Thyroid gland (tissue), 4 donors: Measurements from ENCODE around the gene REPIN1. TPM values are rescaled to one million over a fixed set of nuclear protein-coding genes. Genes with fewer than 3 reads are reported as not detected.

Experiments
- DNase-seq, 2 donors: peaks; one replicate each; pipeline ENCODE4 v3.0.0-alpha.2; 2019
- H3K27ac ChIP-seq, 3 donors: fragments of 200-600 bp; sonication (generic); 1 replicate in 2 of 3; 2 replicates in 1 of 3; pipeline ENCODE4 v1.5.1; 2016 to 2019; ENCODE audit warnings: mild to moderate bottlenecking in 1 of 3, moderate library complexity in 1 of 3
- H3K27me3 ChIP-seq: fragments of 200-600 bp; sonication (generic); one replicate; pipeline ENCODE4 v1.5.1; 2019
- H3K36me3 ChIP-seq, 2 donors: fragments of 200-600 bp; sonication (generic); one replicate each; pipeline ENCODE4 v1.5.1; 2016 to 2019
- H3K4me1 ChIP-seq, 2 donors: fragments of 200-600 bp; sonication (generic); one replicate each; pipeline ENCODE4 v1.5.1; 2017 to 2019
- H3K4me3 ChIP-seq, 3 donors: fragments of 200-600 bp; sonication (generic); replicated peaks in 1 of 3; 1 replicate in 2 of 3; 2 replicates in 1 of 3; pipeline ENCODE4 v1.5.1; 2016; ENCODE audit warnings: mild to moderate bottlenecking in 1 of 3
- H3K9me3 ChIP-seq: fragments of 200-600 bp; sonication (generic); one replicate; pipeline ENCODE4 v1.5.1; 2017
- POLR2A ChIP-seq, 2 donors: fragments of 450-650 bp; IDR thresholded peaks; one replicate each; pipeline ENCODE4 v1.6.1; 2017; ENCODE audit warnings: antibody characterized with exemption in 2 of 2, mild to moderate bottlenecking in 2 of 2, moderate library complexity in 1 of 2
- WGBS, 2 donors: methylation state at CpG; one replicate each; pipeline ENCODE4 v1.1.5; 2017; 5-methylcytosine and 5-hydroxymethylcytosine counted together
- intact Hi-C: fragments of 100-400 bp; cut with DNase I; formaldehyde crosslinking; loops from one replicate; pipeline ENCODE4 v1.15.1; 2023
- total RNA-seq, 4 donors: library from RNA; depleted of rRNA; stranded (reverse); fragments of >200 nt; gene quantifications; one replicate each; pipeline ENCODE4 v1.2.3, GENCODE V29; 2016
- TF ChIP-seq, protein P1 (sequence below), 6 experiments: fragments of 200-600 bp in 3 of 6; fragments of 450-650 bp in 3 of 6; sonication (generic) in 3 of 6; IDR thresholded peaks; one replicate each; pipeline ENCODE4 v1.5.1; 2016 to 2019; ENCODE audit warnings: antibody characterized with exemption in 6 of 6, mild to moderate bottlenecking in 2 of 6, inconsistent platforms in 1 of 6, moderate library complexity in 1 of 6

REPIN1 gene
- total RNA-seq, 4 donors from 2014 or later: 71.9 to 144 (median 123) TPM

DNA sequence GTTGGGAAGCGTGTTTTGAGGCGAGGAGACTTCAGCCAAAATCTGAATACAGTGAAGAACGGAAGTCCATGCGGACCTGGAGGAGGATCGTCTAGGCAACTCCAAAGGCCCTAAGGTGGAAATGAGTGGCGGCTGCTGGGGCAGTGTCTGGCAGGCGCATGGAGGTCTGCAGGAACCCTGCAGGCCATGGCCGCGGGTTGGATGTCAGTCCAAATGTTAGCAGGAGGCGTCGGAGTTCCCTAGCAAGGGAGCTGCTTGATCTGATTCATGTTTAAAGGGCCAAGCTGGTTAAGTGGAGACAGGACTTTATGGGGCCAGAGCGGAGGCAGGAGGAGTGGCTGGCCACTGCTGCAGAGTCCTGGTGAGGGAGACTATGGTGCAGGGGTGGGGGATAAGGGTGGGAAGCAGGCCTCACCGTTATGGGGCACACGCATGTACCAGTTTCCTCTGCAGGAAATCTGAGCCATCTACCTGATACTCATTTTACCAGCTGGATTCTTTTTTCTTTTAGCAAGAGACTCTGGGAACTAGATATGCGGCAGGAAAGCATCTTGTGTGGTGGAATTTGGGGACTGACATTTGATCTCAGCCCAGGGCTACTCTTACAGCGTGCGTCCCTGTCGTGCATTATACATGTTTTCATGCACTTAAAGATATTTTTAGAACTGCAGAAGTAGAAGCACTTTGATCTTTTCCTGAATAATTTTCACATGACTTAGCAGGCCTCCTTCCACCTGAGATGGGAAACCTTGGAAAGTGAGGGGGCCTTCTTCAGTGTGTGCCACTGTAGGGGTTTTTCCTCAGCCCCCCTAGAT, 6.6 kb upstream of the REPIN1 start:
- Histone ChIP-seq H3K4me3 (no peak overlapping the region), H3K27me3 (no peaks in the 10 kb centered on the region), H3K4me1 (no peaks in the 10 kb centered on the region), H3K27ac (no peak overlapping the region), H3K36me3 (no peaks in the 10 kb centered on the region), H3K9me3 (no peaks in the 10 kb centered on the region)
- intact Hi-C loops: no loop called here
- TF ChIP-seq, protein P1, sequence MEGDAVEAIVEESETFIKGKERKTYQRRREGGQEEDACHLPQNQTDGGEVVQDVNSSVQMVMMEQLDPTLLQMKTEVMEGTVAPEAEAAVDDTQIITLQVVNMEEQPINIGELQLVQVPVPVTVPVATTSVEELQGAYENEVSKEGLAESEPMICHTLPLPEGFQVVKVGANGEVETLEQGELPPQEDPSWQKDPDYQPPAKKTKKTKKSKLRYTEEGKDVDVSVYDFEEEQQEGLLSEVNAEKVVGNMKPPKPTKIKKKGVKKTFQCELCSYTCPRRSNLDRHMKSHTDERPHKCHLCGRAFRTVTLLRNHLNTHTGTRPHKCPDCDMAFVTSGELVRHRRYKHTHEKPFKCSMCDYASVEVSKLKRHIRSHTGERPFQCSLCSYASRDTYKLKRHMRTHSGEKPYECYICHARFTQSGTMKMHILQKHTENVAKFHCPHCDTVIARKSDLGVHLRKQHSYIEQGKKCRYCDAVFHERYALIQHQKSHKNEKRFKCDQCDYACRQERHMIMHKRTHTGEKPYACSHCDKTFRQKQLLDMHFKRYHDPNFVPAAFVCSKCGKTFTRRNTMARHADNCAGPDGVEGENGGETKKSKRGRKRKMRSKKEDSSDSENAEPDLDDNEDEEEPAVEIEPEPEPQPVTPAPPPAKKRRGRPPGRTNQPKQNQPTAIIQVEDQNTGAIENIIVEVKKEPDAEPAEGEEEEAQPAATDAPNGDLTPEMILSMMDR (IDR thresholded peaks at IDR 0.05): no peak
- TF ChIP-seq POLR2A (IDR thresholded peaks at IDR 0.05): no peak
- 79 to 81% methylated on average over 18 of the region's 18 CpGs for WGBS, 2 donors
- DNase-seq: no peak

DNA sequence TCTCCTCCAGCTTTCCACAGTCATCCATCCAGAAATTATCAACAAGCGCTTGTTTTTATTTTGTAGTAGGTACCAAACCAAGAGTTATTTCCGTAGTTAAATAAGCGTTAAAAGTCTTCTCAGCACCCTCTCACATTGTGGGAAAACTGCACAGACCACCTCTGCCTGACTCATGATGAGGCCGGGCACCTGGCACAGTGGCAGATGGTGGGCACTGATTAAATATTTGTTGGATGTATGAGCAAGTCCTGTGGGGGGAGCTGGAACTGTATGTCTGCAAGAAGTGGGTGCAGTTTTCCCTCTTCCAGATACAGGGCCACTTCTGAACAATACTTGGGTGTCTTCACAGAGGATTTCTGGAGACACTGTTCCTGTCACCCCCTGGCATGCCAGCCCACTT, 5.3 kb upstream of the REPIN1 start:
- H3K27me3 ChIP-seq: no peaks in the 10 kb centered on the region
- TF ChIP-seq, protein P1 (IDR thresholded peaks at IDR 0.05): no peak
- no peak for TF ChIP-seq POLR2A (IDR thresholded peaks at IDR 0.05)
- no peaks in the 10 kb centered on the region for H3K9me3 ChIP-seq
- 90 to 96% methylated on average over 4 of the region's 4 CpGs for WGBS, 2 donors
- no peak overlapping the region for H3K27ac ChIP-seq
- intact Hi-C loops: no loop called here
- peaks cover 0 to 8% of the 10 kb centered on the region in 2 donors for H3K4me1 ChIP-seq
- no peak overlapping the region for H3K4me3 ChIP-seq
- H3K36me3 ChIP-seq: no peaks in the 10 kb centered on the region
- no peak for DNase-seq

DNA sequence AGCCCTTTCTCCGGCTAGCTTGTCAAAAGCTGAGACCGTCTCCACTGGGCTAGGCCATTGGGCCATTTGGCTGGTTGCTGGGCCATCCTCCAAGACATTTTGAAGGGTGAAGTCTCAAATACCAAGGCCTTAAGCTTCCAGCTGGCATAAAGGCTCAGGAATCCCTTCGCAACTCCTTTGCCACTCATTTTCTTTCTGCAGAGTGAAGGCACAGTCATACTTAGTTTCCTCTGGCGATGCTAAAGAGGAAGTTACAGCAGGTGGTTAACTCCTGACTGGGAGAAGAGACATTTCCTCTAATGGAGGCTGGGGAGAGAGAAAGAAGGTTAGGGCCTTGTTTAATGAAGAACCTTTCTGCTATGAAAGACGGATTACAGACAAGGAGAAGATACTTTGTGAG, 4.8 kb upstream of the REPIN1 start:
- DNase-seq: no peak

DNA sequence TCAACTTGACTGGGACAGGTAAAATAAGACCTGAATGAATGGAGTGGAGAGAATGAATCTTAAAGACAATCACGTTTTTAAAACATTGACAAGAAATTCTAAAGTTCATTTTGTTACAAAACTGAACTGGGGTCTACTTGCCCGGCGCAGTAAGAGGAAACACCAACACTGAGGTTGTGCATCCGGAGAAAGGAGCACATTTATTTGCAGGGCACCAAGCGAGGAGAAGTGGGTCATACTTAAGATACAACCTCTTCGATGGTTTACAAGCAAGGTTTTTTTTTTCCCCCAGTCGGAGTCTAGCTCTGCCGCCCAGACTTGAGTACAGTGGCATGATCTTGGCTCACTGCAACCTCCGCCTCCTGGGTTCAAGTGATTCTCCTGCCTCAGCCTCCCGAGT, 3.4 kb upstream of the REPIN1 start:
- peaks cover 8 to 16% of the 10 kb centered on the region in 2 donors for H3K4me1 ChIP-seq
- intact Hi-C loops: no loop called here
- no peak overlapping the region for H3K4me3 ChIP-seq
- no peaks in the 10 kb centered on the region for H3K9me3 ChIP-seq
- no peaks in the 10 kb centered on the region for H3K36me3 ChIP-seq
- H3K27me3 ChIP-seq: no peaks in the 10 kb centered on the region
- no peak for DNase-seq
- no peak overlapping the region for H3K27ac ChIP-seq
- WGBS, 2 donors: 57 to 76% methylated on average over 10 of the region's 10 CpGs
- TF ChIP-seq, protein P1 (IDR thresholded peaks at IDR 0.05): no peak
- TF ChIP-seq POLR2A (IDR thresholded peaks at IDR 0.05): no peak

More for the DNA sequence above, 4.8 kb upstream of the REPIN1 start:
- Histone ChIP-seq H3K36me3 (no peaks in the 10 kb centered on the region), H3K27me3 (no peaks in the 10 kb centered on the region), H3K9me3 (no peaks in the 10 kb centered on the region), H3K4me3 (no peak overlapping the region), H3K4me1 (peaks cover 0 to 8% of the 10 kb centered on the region in 2 donors), H3K27ac (no peak overlapping the region)
- intact Hi-C loops: no loop called here
- WGBS, 2 donors: 83 to 93% methylated on average over 5 of the region's 5 CpGs
- TF ChIP-seq, protein P1 (IDR thresholded peaks at IDR 0.05): no peak
- TF ChIP-seq POLR2A (IDR thresholded peaks at IDR 0.05): no peak

DNA sequence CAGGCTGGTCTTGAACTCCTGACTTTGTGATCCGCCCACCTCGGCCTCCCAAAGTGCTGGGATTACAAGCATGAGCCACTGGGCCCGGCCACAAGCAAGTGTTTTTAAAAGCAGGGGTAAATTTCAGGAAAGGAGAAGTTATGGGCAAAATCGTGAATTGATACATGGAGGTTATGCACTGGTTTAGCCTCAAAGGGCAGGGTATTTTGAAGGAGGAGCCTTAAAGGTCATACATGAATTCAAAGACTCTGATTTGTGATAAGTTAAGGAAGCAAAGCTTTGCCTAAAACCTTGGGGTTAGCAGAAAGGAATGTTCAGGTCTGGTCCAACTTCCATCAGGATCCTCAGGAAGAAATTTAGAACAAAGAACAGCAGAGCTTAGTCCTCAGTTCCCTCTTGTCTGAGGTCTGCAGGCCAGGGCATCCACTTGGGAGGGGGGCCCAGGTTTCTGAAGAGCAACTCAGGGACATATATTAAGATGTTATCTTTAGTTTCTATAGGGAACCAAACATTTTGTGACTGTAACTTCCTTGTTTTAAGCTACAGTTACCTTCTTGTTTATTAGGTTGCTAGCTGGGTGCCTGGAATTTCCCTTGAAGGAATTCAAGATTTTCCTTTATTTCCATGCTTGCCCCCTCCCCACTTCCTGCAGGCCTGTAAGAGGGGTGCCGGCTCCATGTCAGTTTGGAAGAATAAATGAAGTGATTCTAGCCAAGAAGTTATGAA, 2.8 kb upstream of the REPIN1 start:
- Histone ChIP-seq H3K27me3 (no peaks in the 10 kb centered on the region), H3K4me3 (no peak overlapping the region), H3K27ac (no peak overlapping the region), H3K9me3 (no peaks in the 10 kb centered on the region), H3K36me3 (no peaks in the 10 kb centered on the region), H3K4me1 (peaks cover 10 to 22% of the 10 kb centered on the region in 2 donors)
- no peak for TF ChIP-seq POLR2A (IDR thresholded peaks at IDR 0.05)
- TF ChIP-seq, protein P1 (IDR thresholded peaks at IDR 0.05): no peak
- no peak for DNase-seq
- 73 to 80% methylated on average over 5 of the region's 5 CpGs for WGBS, 2 donors
- intact Hi-C loops: no loop called here
